HepG2 (cell line): ENCODE measurements around the gene MIA3. TPM values are rescaled to one million over a fixed set of nuclear protein-coding genes. Genes with fewer than 3 reads are reported as not detected.

Experiments used
- AGO2 ChIP-seq: fragments of 200-400 bp; formaldehyde crosslinking; optimal IDR thresholded peaks from 2 replicates; pipeline ENCODE3; 2017; ENCODE audit warnings: mild to moderate bottlenecking, low read depth, low read length, moderate library complexity
- AKAP8 ChIP-seq: sonication (generic); formaldehyde crosslinking; IDR thresholded peaks from 2 replicates; pipeline ENCODE4 v1.5.1; 2020; ENCODE audit warnings: mild to moderate bottlenecking, missing genetic modification reagents
- EEA1 ChIP-seq: sonication (generic); formaldehyde crosslinking; IDR thresholded peaks from 2 replicates; pipeline ENCODE4 v1.5.1; 2020; ENCODE audit warnings: mild to moderate bottlenecking, missing genetic modification reagents, borderline replicate concordance
- ISL2 ChIP-seq: sonication (generic); formaldehyde crosslinking; IDR thresholded peaks from 2 replicates; pipeline ENCODE4 v1.5.0; 2020; ENCODE audit warnings: missing genetic modification reagents
- KAT8 ChIP-seq: IDR thresholded peaks from 2 replicates; pipeline ENCODE4 v1.6.1; 2016; ENCODE audit warnings: missing genetic modification reagents, missing compliant biosample characterization
- MBNL3 ChIP-seq: fragments of 250-450 bp; sonication (Bioruptor Pico); conservative IDR thresholded peaks from 2 replicates; pipeline ENCODE4 v1.8.0; 2022; ENCODE audit warnings: mild to moderate bottlenecking, inconsistent platforms
- MED8 ChIP-seq: sonication (generic); formaldehyde crosslinking; IDR thresholded peaks from 2 replicates; pipeline ENCODE4 v1.8.1; 2023; ENCODE audit warnings: mild to moderate bottlenecking, missing genetic modification reagents; ENCODE audit not compliant: insufficient replicate concordance
- NFKB2 ChIP-seq: sonication (generic); formaldehyde crosslinking; IDR thresholded peaks from 2 replicates; pipeline ENCODE4 v1.4.0; 2020; ENCODE audit warnings: missing genetic modification reagents, borderline replicate concordance
- PLRG1 ChIP-seq: fragments of 450-650 bp; conservative IDR thresholded peaks from 2 replicates; pipeline ENCODE4 v1.6.1; 2016
- PRPF4 ChIP-seq: fragments of 200-400 bp; formaldehyde crosslinking; IDR thresholded peaks from 2 replicates; pipeline ENCODE4 v1.6.1; 2016; ENCODE audit warnings: low read length, low read depth; ENCODE audit not compliant: poor library complexity, severe bottlenecking
- RARA ChIP-seq: IDR thresholded peaks from 2 replicates; pipeline ENCODE4 v1.6.1; 2016; ENCODE audit warnings: missing genetic modification reagents, missing compliant biosample characterization
- RFX3 ChIP-seq: IDR thresholded peaks from 2 replicates; pipeline ENCODE4 v1.6.1; 2016; ENCODE audit warnings: missing biosample characterization, missing genetic modification reagents
- SETDB1 ChIP-seq: sonication (generic); formaldehyde crosslinking; IDR thresholded peaks from 2 replicates; pipeline ENCODE4 v1.5.1; 2020; ENCODE audit warnings: missing genetic modification reagents, mild to moderate bottlenecking, borderline replicate concordance
- TBL1XR1 ChIP-seq: fragments of 150-350 bp; IDR thresholded peaks from 2 replicates; pipeline ENCODE4 v1.6.1; 2014; ENCODE audit warnings: borderline replicate concordance, low read length; ENCODE audit not compliant: partially characterized antibody
- ZNF136 ChIP-seq: sonication (generic); formaldehyde crosslinking; IDR thresholded peaks from 2 replicates; pipeline ENCODE4 v1.8.1; 2022; ENCODE audit warnings: low read depth, mild to moderate bottlenecking, moderate library complexity, missing genetic modification reagents
- ZNF264 ChIP-seq: sonication (generic); formaldehyde crosslinking; IDR thresholded peaks from 2 replicates; pipeline ENCODE4 v1.4.0; 2020; ENCODE audit warnings: missing genetic modification reagents
- ZNF614 ChIP-seq: IDR thresholded peaks from 2 replicates; pipeline ENCODE4 v1.6.1; 2018; ENCODE audit warnings: missing biosample characterization, missing genetic modification reagents, inconsistent platforms, borderline replicate concordance
- ZNF747 ChIP-seq: sonication (generic); formaldehyde crosslinking; IDR thresholded peaks from 2 replicates; pipeline ENCODE4 v1.8.1; 2023; ENCODE audit warnings: missing genetic modification reagents, mild to moderate bottlenecking, borderline replicate concordance
- polyA plus RNA-seq, 8 experiments: library from polyadenylated mRNA; depleted of rRNA in 3 of 8; stranded (reverse) in 7 of 8; unstranded in 1 of 8; fragments of >200 nt; fragmentation: Illumina TruSeq in 4 of 8; extraction: Trizol in 4 of 8; gene quantifications; 2 replicates each; pipeline versions ENCODE4 v1.2.1 to v1.2.3, GENCODE V29; 2011 to 2016; ENCODE audit warnings: low read depth in 4 of 8, missing spikeins in 1 of 8, mixed read lengths in 1 of 8; ENCODE audit not compliant: insufficient read depth in 1 of 8
- total RNA-seq, 5 experiments: library from RNA; depleted of rRNA; stranded (reverse); fragments of >200 nt; fragmentation: Illumina TruSeq; extraction: Trizol; gene quantifications; 2 replicates each; pipeline ENCODE4 v1.2.3, GENCODE V29; 2016; ENCODE audit warnings: low read depth in 1 of 5
- TF ChIP-seq, protein P1 (sequence below): sonication (generic); formaldehyde crosslinking; IDR thresholded peaks from 2 replicates; pipeline ENCODE4 v1.4.0; 2020; ENCODE audit warnings: mild to moderate bottlenecking, missing genetic modification reagents
- TF ChIP-seq, protein P2 (sequence below): sonication (generic); formaldehyde crosslinking; IDR thresholded peaks from 2 replicates; pipeline ENCODE4 v1.4.0; 2020; ENCODE audit warnings: missing genetic modification reagents

Gene MIA3
- total and polyA plus RNA-seq, 2 of the 13 experiments (the other 11 are each of a cell fraction or from before 2014, with no cell fraction given): 45.6 to 48.7 TPM

DNA sequence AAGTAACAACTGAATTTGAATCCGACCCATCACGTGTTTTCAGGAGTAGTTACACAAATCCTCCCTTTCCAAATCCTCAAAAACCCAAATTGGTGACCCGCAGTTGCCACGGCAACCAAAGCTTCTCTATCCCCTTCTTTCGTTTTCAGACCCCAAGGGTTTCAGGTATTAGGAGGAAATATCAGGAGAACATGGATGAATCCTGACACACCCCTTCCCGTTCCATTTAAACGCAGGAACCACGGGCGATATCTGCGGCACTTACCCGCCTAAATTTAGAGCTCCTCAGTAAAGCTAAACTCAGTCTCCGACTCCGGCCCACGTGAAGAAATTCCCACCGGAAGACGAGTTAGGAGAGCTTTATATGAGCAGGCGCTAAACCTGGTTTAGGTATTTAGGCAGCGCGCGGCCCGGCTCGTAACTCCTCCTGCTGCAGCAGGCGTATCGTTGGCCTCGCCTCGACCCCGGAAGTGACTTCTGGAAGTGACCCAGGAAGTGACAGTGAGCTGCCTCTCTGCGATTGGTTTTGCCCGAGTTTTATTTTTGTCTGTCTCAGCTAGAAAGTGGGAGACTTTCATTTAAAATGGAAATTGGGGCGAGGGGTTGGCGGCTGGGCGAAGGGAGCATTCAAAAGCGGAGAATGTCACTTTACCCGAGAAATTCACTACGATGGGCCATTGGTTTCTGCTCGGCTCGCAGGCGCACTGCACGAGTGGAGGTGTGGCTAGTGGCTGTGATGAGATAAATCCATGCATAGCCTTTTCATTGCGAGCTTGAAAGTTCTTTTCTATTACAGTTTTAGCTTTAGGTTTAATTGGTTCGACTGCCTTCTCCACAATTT lies 28.2 kb upstream of the MIA3 start, which contains the start of gene TAF1A (continued):
- TF ChIP-seq ZNF264 (CRISPR knock-in tag) (peak; percentile 48; the same call in 1 of the 2 replicates), EEA1 (CRISPR knock-in tag) (no peak), ISL2 (CRISPR knock-in tag) (no peak; the same call in 1 of the 2 replicates), RFX3 (peak; percentile 72), AKAP8 (CRISPR knock-in tag) (no peak), ZNF747 (no peak; the same call in 1 of the 2 replicates), MBNL3 (CRISPR knock-in tag) (no peak), TBL1XR1 (no peak), NFKB2 (CRISPR knock-in tag) (no peak; the same call in 1 of the 2 replicates), KAT8 (CRISPR knock-in tag) (peak; percentile 96), ZNF614 (CRISPR knock-in tag) (no peak), PLRG1 (no peak), ZNF136 (no peak), AGO2 (no peak), MED8 (CRISPR knock-in tag) (peak; percentile 29), RARA (CRISPR knock-in tag) (peak; percentile 64), SETDB1 (no peak), PRPF4 (no peak)
- TF ChIP-seq, protein P1, sequence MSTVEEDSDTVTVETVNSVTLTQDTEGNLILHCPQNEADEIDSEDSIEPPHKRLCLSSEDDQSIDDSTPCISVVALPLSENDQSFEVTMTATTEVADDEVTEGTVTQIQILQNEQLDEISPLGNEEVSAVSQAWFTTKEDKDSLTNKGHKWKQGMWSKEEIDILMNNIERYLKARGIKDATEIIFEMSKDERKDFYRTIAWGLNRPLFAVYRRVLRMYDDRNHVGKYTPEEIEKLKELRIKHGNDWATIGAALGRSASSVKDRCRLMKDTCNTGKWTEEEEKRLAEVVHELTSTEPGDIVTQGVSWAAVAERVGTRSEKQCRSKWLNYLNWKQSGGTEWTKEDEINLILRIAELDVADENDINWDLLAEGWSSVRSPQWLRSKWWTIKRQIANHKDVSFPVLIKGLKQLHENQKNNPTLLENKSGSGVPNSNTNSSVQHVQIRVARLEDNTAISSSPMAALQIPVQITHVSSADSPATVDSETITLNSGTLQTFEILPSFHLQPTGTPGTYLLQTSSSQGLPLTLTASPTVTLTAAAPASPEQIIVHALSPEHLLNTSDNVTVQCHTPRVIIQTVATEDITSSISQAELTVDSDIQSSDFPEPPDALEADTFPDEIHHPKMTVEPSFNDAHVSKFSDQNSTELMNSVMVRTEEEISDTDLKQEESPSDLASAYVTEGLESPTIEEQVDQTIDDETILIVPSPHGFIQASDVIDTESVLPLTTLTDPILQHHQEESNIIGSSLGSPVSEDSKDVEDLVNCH: no peak
- TF ChIP-seq, protein P2, sequence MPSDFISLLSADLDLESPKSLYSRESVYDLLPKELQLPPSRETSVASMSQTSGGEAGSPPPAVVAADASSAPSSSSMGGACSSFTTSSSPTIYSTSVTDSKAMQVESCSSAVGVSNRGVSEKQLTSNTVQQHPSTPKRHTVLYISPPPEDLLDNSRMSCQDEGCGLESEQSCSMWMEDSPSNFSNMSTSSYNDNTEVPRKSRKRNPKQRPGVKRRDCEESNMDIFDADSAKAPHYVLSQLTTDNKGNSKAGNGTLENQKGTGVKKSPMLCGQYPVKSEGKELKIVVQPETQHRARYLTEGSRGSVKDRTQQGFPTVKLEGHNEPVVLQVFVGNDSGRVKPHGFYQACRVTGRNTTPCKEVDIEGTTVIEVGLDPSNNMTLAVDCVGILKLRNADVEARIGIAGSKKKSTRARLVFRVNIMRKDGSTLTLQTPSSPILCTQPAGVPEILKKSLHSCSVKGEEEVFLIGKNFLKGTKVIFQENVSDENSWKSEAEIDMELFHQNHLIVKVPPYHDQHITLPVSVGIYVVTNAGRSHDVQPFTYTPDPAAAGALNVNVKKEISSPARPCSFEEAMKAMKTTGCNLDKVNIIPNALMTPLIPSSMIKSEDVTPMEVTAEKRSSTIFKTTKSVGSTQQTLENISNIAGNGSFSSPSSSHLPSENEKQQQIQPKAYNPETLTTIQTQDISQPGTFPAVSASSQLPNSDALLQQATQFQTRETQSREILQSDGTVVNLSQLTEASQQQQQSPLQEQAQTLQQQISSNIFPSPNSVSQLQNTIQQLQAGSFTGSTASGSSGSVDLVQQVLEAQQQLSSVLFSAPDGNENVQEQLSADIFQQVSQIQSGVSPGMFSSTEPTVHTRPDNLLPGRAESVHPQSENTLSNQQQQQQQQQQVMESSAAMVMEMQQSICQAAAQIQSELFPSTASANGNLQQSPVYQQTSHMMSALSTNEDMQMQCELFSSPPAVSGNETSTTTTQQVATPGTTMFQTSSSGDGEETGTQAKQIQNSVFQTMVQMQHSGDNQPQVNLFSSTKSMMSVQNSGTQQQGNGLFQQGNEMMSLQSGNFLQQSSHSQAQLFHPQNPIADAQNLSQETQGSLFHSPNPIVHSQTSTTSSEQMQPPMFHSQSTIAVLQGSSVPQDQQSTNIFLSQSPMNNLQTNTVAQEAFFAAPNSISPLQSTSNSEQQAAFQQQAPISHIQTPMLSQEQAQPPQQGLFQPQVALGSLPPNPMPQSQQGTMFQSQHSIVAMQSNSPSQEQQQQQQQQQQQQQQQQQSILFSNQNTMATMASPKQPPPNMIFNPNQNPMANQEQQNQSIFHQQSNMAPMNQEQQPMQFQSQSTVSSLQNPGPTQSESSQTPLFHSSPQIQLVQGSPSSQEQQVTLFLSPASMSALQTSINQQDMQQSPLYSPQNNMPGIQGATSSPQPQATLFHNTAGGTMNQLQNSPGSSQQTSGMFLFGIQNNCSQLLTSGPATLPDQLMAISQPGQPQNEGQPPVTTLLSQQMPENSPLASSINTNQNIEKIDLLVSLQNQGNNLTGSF (CRISPR knock-in tag): no peak
